Measurements from ENCODE around the gene CCDC85C.

Gene CCDC85C

GRCh38 chr14:99510556-99511139 lies 93.4 kb downstream of the CCDC85C start:
- no peak for DNase-seq (ENCODE audit: low read depth in 2 of 2)
- TF ChIP-seq, protein P1, sequence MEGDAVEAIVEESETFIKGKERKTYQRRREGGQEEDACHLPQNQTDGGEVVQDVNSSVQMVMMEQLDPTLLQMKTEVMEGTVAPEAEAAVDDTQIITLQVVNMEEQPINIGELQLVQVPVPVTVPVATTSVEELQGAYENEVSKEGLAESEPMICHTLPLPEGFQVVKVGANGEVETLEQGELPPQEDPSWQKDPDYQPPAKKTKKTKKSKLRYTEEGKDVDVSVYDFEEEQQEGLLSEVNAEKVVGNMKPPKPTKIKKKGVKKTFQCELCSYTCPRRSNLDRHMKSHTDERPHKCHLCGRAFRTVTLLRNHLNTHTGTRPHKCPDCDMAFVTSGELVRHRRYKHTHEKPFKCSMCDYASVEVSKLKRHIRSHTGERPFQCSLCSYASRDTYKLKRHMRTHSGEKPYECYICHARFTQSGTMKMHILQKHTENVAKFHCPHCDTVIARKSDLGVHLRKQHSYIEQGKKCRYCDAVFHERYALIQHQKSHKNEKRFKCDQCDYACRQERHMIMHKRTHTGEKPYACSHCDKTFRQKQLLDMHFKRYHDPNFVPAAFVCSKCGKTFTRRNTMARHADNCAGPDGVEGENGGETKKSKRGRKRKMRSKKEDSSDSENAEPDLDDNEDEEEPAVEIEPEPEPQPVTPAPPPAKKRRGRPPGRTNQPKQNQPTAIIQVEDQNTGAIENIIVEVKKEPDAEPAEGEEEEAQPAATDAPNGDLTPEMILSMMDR (IDR thresholded peaks at IDR 0.05; ENCODE audit: low read depth, low read length), result no peak
- H3K4me3 ChIP-seq (replicated peaks in 1 of 2; ENCODE audit: low read depth in 2 of 2, low read length in 2 of 2), result no peak overlapping the region

GRCh38 chr14:99509871-99510555 lies 94.0 kb downstream of the CCDC85C start:
- DNase-seq (ENCODE audit: low read depth in 2 of 2), result no peak
- no peak overlapping the region for H3K4me3 ChIP-seq (replicated peaks in 1 of 2; ENCODE audit: low read depth in 2 of 2, low read length in 2 of 2)
- TF ChIP-seq, protein P1 (IDR thresholded peaks at IDR 0.05; ENCODE audit: low read depth, low read length), result no peak

DNA sequence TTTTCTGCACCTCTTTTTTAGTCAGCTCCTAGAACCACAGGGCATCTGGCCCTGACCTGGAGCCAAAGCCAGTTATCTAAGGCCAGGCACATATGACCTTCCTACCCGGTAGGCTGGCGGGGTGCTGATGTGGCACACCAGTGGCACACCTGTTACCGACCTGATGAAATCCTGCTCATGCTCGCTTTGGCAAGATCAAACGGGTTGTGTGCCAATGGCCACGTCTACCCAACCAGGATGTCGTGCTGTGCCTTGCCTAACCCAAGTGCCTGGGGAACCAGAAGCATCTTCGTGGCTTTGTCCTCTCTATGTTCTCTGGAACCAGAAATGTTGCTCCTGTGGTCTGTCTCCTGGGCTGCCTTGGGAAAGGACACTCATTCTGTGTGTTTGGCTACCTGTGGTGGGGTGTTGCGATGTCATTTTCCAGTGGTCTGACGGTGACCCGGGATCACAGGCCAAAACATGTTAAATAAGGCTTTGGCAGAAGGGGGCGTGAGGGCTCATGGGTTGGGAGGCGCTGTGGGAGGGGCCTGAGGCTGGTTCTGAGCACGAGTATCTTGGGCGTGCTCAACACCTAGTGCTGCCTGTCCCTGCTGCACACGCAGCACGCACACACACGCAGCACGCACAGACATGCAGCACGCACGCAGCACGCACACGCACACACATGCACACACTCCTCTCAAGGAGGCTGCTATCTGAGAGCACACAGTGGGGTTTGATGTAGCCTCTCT lies 94.9 kb downstream of the CCDC85C start:
- no peak for DNase-seq (ENCODE audit: low read depth in 2 of 2)
- TF ChIP-seq, protein P1 (IDR thresholded peaks at IDR 0.05; ENCODE audit: low read depth, low read length), result no peak
- no peak overlapping the region for H3K4me3 ChIP-seq (replicated peaks in 1 of 2; ENCODE audit: low read depth in 2 of 2, low read length in 2 of 2)

GRCh38 chr14:99507860-99508640 lies 96.0 kb downstream of the CCDC85C start:
- no peak overlapping the region for H3K4me3 ChIP-seq (replicated peaks in 1 of 2; ENCODE audit: low read depth in 2 of 2, low read length in 2 of 2)
- TF ChIP-seq, protein P1 (IDR thresholded peaks at IDR 0.05; ENCODE audit: low read depth, low read length), result no peak
- DNase-seq (ENCODE audit: low read depth in 2 of 2), result no peak

DNA sequence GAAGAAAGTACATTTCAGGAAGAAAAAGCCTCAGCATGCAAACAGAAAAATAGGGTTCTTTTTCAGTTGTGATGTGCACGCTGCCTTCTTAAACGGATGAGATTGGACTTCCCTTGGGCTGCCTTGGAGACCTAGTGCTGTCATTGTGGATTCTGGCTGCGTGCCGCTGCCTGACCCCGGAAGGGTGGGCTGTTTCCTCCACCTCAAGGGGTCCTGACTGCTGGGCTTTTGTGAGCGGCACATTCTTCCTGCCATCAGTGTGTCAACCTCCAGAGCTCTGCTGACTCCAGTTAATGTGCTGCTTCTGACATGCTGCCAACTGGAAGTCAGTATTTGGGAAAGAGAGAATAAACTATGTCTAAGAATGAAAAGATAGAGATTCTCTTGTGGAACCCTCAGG lies 97.7 kb downstream of the CCDC85C start:
- no peak overlapping the region for H3K4me3 ChIP-seq (replicated peaks in 1 of 2; ENCODE audit: low read depth in 2 of 2, low read length in 2 of 2)
- TF ChIP-seq, protein P1 (IDR thresholded peaks at IDR 0.05; ENCODE audit: low read depth, low read length), result no peak
- no peak for DNase-seq (ENCODE audit: low read depth in 2 of 2)

- no peak overlapping the region for H3K4me3 ChIP-seq (replicated peaks in 1 of 2; ENCODE audit: low read depth in 2 of 2, low read length in 2 of 2)
- no peak for DNase-seq (ENCODE audit: low read depth in 2 of 2)
- TF ChIP-seq, protein P1 (IDR thresholded peaks at IDR 0.05; ENCODE audit: low read depth, low read length), result no peak
Observed at GRCh38 chr14:99505089-99505488, 98.9 kb downstream of the CCDC85C start.

Data from cardiac fibroblast (primary cell).